Adrenal gland (tissue), 5 donors: ENCODE data around the gene PAPOLA.

Source experiments
- POLR2A ChIP-seq, 2 donors: fragments of 450-650 bp; IDR thresholded peaks; one replicate each; pipeline ENCODE4 v1.6.1; 2017; ENCODE audit warnings: antibody characterized with exemption in 2 of 2, mild to moderate bottlenecking in 2 of 2, moderate library complexity in 1 of 2
- TF ChIP-seq, protein P1 (sequence below), 6 experiments: fragments of 450-650 bp in 4 of 6; fragments of 200-600 bp in 2 of 6; sonication (generic) in 1 of 6; IDR thresholded peaks; 1 replicate in 5 of 6; 2 replicates in 1 of 6; pipeline versions ENCODE4 v1.5.1 to v1.8.0; 2016 to 2021; ENCODE audit warnings: antibody characterized with exemption in 6 of 6, mild to moderate bottlenecking in 2 of 6, moderate library complexity in 1 of 6
- donor health status: DM: no; HTN: no; CAD: no.

DNA sequence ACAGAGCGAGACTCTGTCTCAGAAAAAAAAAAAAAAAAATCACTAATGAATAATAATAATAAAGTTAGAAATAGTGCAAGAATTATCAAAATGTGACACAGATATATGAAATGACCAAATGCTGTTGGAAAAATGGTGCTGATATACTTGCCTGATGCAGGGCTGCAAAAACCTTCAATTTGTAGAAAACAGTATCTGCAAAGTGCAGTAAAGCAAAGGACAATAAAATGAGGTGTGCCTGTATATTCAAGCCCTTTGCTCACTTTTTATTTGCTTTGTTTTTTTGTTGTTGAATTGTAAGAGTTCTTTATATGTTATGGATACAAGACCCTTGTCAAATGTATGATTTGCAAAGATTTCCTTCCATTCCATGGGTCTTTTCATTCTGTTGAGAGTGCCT, 9.0 kb upstream of the PAPOLA start:
- TF ChIP-seq, protein P1, sequence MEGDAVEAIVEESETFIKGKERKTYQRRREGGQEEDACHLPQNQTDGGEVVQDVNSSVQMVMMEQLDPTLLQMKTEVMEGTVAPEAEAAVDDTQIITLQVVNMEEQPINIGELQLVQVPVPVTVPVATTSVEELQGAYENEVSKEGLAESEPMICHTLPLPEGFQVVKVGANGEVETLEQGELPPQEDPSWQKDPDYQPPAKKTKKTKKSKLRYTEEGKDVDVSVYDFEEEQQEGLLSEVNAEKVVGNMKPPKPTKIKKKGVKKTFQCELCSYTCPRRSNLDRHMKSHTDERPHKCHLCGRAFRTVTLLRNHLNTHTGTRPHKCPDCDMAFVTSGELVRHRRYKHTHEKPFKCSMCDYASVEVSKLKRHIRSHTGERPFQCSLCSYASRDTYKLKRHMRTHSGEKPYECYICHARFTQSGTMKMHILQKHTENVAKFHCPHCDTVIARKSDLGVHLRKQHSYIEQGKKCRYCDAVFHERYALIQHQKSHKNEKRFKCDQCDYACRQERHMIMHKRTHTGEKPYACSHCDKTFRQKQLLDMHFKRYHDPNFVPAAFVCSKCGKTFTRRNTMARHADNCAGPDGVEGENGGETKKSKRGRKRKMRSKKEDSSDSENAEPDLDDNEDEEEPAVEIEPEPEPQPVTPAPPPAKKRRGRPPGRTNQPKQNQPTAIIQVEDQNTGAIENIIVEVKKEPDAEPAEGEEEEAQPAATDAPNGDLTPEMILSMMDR (IDR thresholded peaks at IDR 0.05) = no peak
- no peak for TF ChIP-seq POLR2A (IDR thresholded peaks at IDR 0.05)
